ENCODE measurements around the gene OR4Q3. TPM values are rescaled to one million over a fixed set of nuclear protein-coding genes. Genes with fewer than 3 reads are reported as not detected.
"Not testable (repeated sequence)": the region's sequence is repeated elsewhere in the genome, so short reads cannot be mapped to it uniquely, and the experiment has no call there.

Gene OR4Q3
- total RNA-seq = not detected
- not detected for polyA plus RNA-seq

- no peak within 1 kb of the TSS for H3K27ac ChIP-seq (ENCODE audit: low read depth, low read length)
- peaks cover 0 to 9% (median 4%) of the 10 kb centered on the region in 5 donors for H3K9me3 Mint-ChIP-seq
- POLR2A ChIA-PET = no interaction called here
Observed at GRCh38 chr14:19743256-19743655, at the start of gene OR4Q3. Gene OR4Q3, plus strand, starts transcription at chr14:19743571.

GRCh38 chr14:19729359-19729758 is 14.0 kb upstream of the OR4Q3 start:
- CTCF ChIA-PET = no interaction called here
- H3K4me3 Mint-ChIP-seq = no peak overlapping the region
- H3K36me3 Mint-ChIP-seq = no peaks in the 10 kb centered on the region

More at GRCh38 chr14:19743256-19743655, at the start of gene OR4Q3:
- no peaks in the 10 kb centered on the region for H3K36me3 ChIP-seq (ENCODE audit: insufficient read depth, low read length)
- Mint-ChIP-seq H3K27me3 (peaks cover 0 to 2% of the 10 kb centered on the region in 2 donors), H3K4me3 (no peak within 1 kb of the TSS), H3K36me3 (no peaks in the 10 kb centered on the region), H3K4me1 (no peaks in the 10 kb centered on the region), H3K27ac (no peak within 1 kb of the TSS)
- DNase-seq = no peak
- H3K4me3 ChIP-seq (ENCODE audit: low read length) = no peak within 1 kb of the TSS
- CTCF ChIA-PET = no interaction called here
- H3K27me3 ChIP-seq (ENCODE audit: insufficient read depth, low read length, poor library complexity, severe bottlenecking) = no peaks in the 10 kb centered on the region
- H3K4me1 ChIP-seq (ENCODE audit: insufficient read depth, low read length) = no peaks in the 10 kb centered on the region
- H3K9me3 ChIP-seq (ENCODE audit: low read length) = no peaks in the 10 kb centered on the region

GRCh38 chr14:19729763-19730162 is 13.6 kb upstream of the OR4Q3 start:
- Mint-ChIP-seq H3K9me3 (peaks cover 0 to 21% (median 11%) of the 10 kb centered on the region in 5 donors), H3K4me3 (no peak overlapping the region), H3K27ac (no peak overlapping the region), H3K4me1 (no peaks in the 10 kb centered on the region), H3K36me3 (no peaks in the 10 kb centered on the region), H3K27me3 (no peaks in the 10 kb centered on the region)
- Histone ChIP-seq H3K36me3 (ENCODE audit: insufficient read depth, low read length) (no peaks in the 10 kb centered on the region), H3K27ac (ENCODE audit: low read depth, low read length) (no peak overlapping the region), H3K4me1 (ENCODE audit: insufficient read depth, low read length) (no peaks in the 10 kb centered on the region), H3K9me3 (ENCODE audit: low read length) (peaks cover 10% of the 10 kb centered on the region), H3K27me3 (ENCODE audit: insufficient read depth, low read length, poor library complexity, severe bottlenecking) (no peaks in the 10 kb centered on the region), H3K4me3 (ENCODE audit: low read length) (no peak overlapping the region)
- ChIA-PET CTCF (no interaction called here), POLR2A (no interaction called here)
- DNase-seq = no peak

More at GRCh38 chr14:19729359-19729758, 14.0 kb upstream of the OR4Q3 start:
- Mint-ChIP-seq H3K4me1 (no peaks in the 10 kb centered on the region), H3K27me3 (no peaks in the 10 kb centered on the region), H3K9me3 (peaks cover 0 to 21% (median 11%) of the 10 kb centered on the region in 5 donors), H3K27ac (no peak overlapping the region)
- POLR2A ChIA-PET = no interaction called here
- Histone ChIP-seq H3K27me3 (ENCODE audit: insufficient read depth, low read length, poor library complexity, severe bottlenecking) (no peaks in the 10 kb centered on the region), H3K4me1 (ENCODE audit: insufficient read depth, low read length) (no peaks in the 10 kb centered on the region), H3K27ac (ENCODE audit: low read depth, low read length) (no peak overlapping the region), H3K4me3 (ENCODE audit: low read length) (no peak overlapping the region), H3K9me3 (ENCODE audit: low read length) (peaks cover 10% of the 10 kb centered on the region), H3K36me3 (ENCODE audit: insufficient read depth, low read length) (no peaks in the 10 kb centered on the region)
- DNase-seq = no peak

GRCh38 chr14:19733893-19734292 is 9.5 kb upstream of the OR4Q3 start:
- H3K9me3 Mint-ChIP-seq = peaks cover under 1 to 15% (median 3%) of the 10 kb centered on the region in 5 donors
- H3K4me3 ChIP-seq (ENCODE audit: low read length); H3K4me1 ChIP-seq (ENCODE audit: insufficient read depth, low read length); H3K36me3 Mint-ChIP-seq; H3K4me3 Mint-ChIP-seq; H3K4me1 Mint-ChIP-seq; H3K27ac Mint-ChIP-seq; POLR2A ChIA-PET; H3K27me3 Mint-ChIP-seq; CTCF ChIA-PET; H3K9me3 ChIP-seq (ENCODE audit: low read length); H3K27me3 ChIP-seq (ENCODE audit: insufficient read depth, low read length, poor library complexity, severe bottlenecking); H3K36me3 ChIP-seq (ENCODE audit: insufficient read depth, low read length); DNase-seq; H3K27ac ChIP-seq (ENCODE audit: low read depth, low read length): not testable (repeated sequence)

- H3K4me1 Mint-ChIP-seq; POLR2A ChIA-PET; H3K27ac Mint-ChIP-seq; H3K27me3 ChIP-seq (ENCODE audit: insufficient read depth, low read length, poor library complexity, severe bottlenecking); H3K36me3 Mint-ChIP-seq; H3K9me3 ChIP-seq (ENCODE audit: low read length); H3K4me1 ChIP-seq (ENCODE audit: insufficient read depth, low read length); H3K27me3 Mint-ChIP-seq; H3K4me3 ChIP-seq (ENCODE audit: low read length); H3K36me3 ChIP-seq (ENCODE audit: insufficient read depth, low read length); CTCF ChIA-PET; H3K9me3 Mint-ChIP-seq; DNase-seq; H3K4me3 Mint-ChIP-seq; H3K27ac ChIP-seq (ENCODE audit: low read depth, low read length): not testable (repeated sequence)
Observed at GRCh38 chr14:19752316-19752715, 8.9 kb downstream of the OR4Q3 start.

- H3K9me3 Mint-ChIP-seq = peaks cover 0 to 2% (median 0%) of the 10 kb centered on the region in 5 donors
- no peaks in the 10 kb centered on the region for H3K27me3 Mint-ChIP-seq
- ChIA-PET POLR2A (no interaction called here), CTCF (no interaction called here)
- H3K27ac Mint-ChIP-seq = no peak overlapping the region
- H3K36me3 ChIP-seq (ENCODE audit: insufficient read depth, low read length) = no peaks in the 10 kb centered on the region
- H3K9me3 ChIP-seq (ENCODE audit: low read length) = no peaks in the 10 kb centered on the region
- H3K4me3 Mint-ChIP-seq = no peak overlapping the region
- H3K4me1 ChIP-seq (ENCODE audit: insufficient read depth, low read length) = no peaks in the 10 kb centered on the region
- H3K4me3 ChIP-seq (ENCODE audit: low read length) = no peak overlapping the region
- DNase-seq = no peak
- no peaks in the 10 kb centered on the region for H3K36me3 Mint-ChIP-seq
- no peak overlapping the region for H3K27ac ChIP-seq (ENCODE audit: low read depth, low read length)
- H3K27me3 ChIP-seq (ENCODE audit: insufficient read depth, low read length, poor library complexity, severe bottlenecking) = no peaks in the 10 kb centered on the region
- H3K4me1 Mint-ChIP-seq = no peaks in the 10 kb centered on the region
Observed at GRCh38 chr14:19754172-19754571, 10.8 kb downstream of the OR4Q3 start.

GRCh38 chr14:19771491-19771890 is 28.1 kb downstream of the OR4Q3 start:
- H3K9me3 ChIP-seq (ENCODE audit: low read length); H3K36me3 Mint-ChIP-seq; H3K4me1 ChIP-seq (ENCODE audit: insufficient read depth, low read length); H3K36me3 ChIP-seq (ENCODE audit: insufficient read depth, low read length); CTCF ChIA-PET; DNase-seq; H3K27ac Mint-ChIP-seq; H3K9me3 Mint-ChIP-seq; H3K4me1 Mint-ChIP-seq; H3K27me3 Mint-ChIP-seq; H3K4me3 ChIP-seq (ENCODE audit: low read length); H3K27me3 ChIP-seq (ENCODE audit: insufficient read depth, low read length, poor library complexity, severe bottlenecking); POLR2A ChIA-PET; H3K4me3 Mint-ChIP-seq; H3K27ac ChIP-seq (ENCODE audit: low read depth, low read length): not testable (repeated sequence)

- H3K4me3 Mint-ChIP-seq = no peak overlapping the region
- H3K9me3 Mint-ChIP-seq = peaks cover 2 to 10% (median 5%) of the 10 kb centered on the region in 5 donors
- H3K27me3 ChIP-seq (ENCODE audit: insufficient read depth, low read length, poor library complexity, severe bottlenecking) = no peaks in the 10 kb centered on the region
- no peaks in the 10 kb centered on the region for H3K36me3 Mint-ChIP-seq
- H3K27me3 Mint-ChIP-seq = peaks cover 0 to 6% of the 10 kb centered on the region in 2 donors
- no peak overlapping the region for H3K27ac Mint-ChIP-seq
- no peaks in the 10 kb centered on the region for H3K36me3 ChIP-seq (ENCODE audit: insufficient read depth, low read length)
- H3K4me1 ChIP-seq (ENCODE audit: insufficient read depth, low read length) = no peaks in the 10 kb centered on the region
- H3K4me1 Mint-ChIP-seq = no peaks in the 10 kb centered on the region
- POLR2A ChIA-PET = no interaction called here
- no peak for DNase-seq
- no peak overlapping the region for H3K27ac ChIP-seq (ENCODE audit: low read depth, low read length)
- no peak overlapping the region for H3K4me3 ChIP-seq (ENCODE audit: low read length)
- no peaks in the 10 kb centered on the region for H3K9me3 ChIP-seq (ENCODE audit: low read length)
- CTCF ChIA-PET = no interaction called here
Observed at GRCh38 chr14:19771895-19772430, 28.6 kb downstream of the OR4Q3 start.

GRCh38 chr14:19772454-19772853 is 29.1 kb downstream of the OR4Q3 start:
- H3K36me3 ChIP-seq (ENCODE audit: insufficient read depth, low read length); H3K36me3 Mint-ChIP-seq; CTCF ChIA-PET; H3K9me3 ChIP-seq (ENCODE audit: low read length); H3K9me3 Mint-ChIP-seq; H3K27me3 ChIP-seq (ENCODE audit: insufficient read depth, low read length, poor library complexity, severe bottlenecking); H3K27ac Mint-ChIP-seq; H3K4me3 ChIP-seq (ENCODE audit: low read length); DNase-seq; H3K4me3 Mint-ChIP-seq; H3K4me1 ChIP-seq (ENCODE audit: insufficient read depth, low read length); H3K4me1 Mint-ChIP-seq; POLR2A ChIA-PET; H3K27me3 Mint-ChIP-seq; H3K27ac ChIP-seq (ENCODE audit: low read depth, low read length): not testable (repeated sequence)
